Activated CD8-positive, alpha-beta T cell treated with anti-CD3 and anti-CD28 coated beads, Interleukin-2, amount 10 ng/mL, durations not matched to agents 7 days and 5 days (primary cell): ENCODE results near the gene DCAF8L2. TPM values are rescaled to one million over a fixed set of nuclear protein-coding genes. Genes with fewer than 3 reads are reported as not detected.

Source experiments
- ATAC-seq: fragments of 150-1000 bp; cut with Tn5 transposase; one replicate; pipeline ENCODE4 v1.10.0; 2021; ENCODE audit warnings: moderate library complexity
- CTCF ChIA-PET: fragments of 350-600 bp; sonication (Branson Sonifier 250); formaldehyde crosslinking; loops from one replicate; lab custom pipeline; 2021; ENCODE audit warnings: antibody characterized with exemption; lab: Charles Lee
- POLR2A ChIA-PET: fragments of 350-600 bp; sonication (Branson Sonifier 250); formaldehyde crosslinking; loops from one replicate; lab custom pipeline; 2021; ENCODE audit warnings: antibody characterized with exemption; lab: Charles Lee
- DNase-seq: peaks from one replicate; pipeline ENCODE4 v3.0.0-alpha.2; 2020
- H3K27ac Mint-ChIP-seq: one replicate; pipeline ENCODE4 v1.8.0; 2021; ENCODE audit warnings: mild to moderate bottlenecking, mixed read lengths
- H3K27me3 Mint-ChIP-seq: one replicate; pipeline ENCODE4 v1.8.0; 2021; ENCODE audit warnings: low read depth, mixed read lengths
- H3K36me3 Mint-ChIP-seq: one replicate; pipeline ENCODE4 v1.8.0; 2021; ENCODE audit warnings: low read depth, mixed read lengths
- H3K4me1 Mint-ChIP-seq: one replicate; pipeline ENCODE4 v1.8.0; 2021; ENCODE audit warnings: low read depth, mixed read lengths
- H3K4me3 Mint-ChIP-seq: one replicate; pipeline ENCODE4 v1.8.0; 2021; ENCODE audit warnings: mild to moderate bottlenecking, mixed read lengths
- H3K9me3 Mint-ChIP-seq: one replicate; pipeline ENCODE4 v1.8.0; 2022; ENCODE audit warnings: mixed read lengths; ENCODE audit not compliant: insufficient read depth
- total RNA-seq, 2 experiments: library from RNA; stranded (reverse); gene quantifications; one replicate each; pipeline ENCODE4 v1.2.3, GENCODE V29; 2021

The DCAF8L2 gene
- total RNA-seq, 2 experiments from 2014 or later, result not detected

DNA sequence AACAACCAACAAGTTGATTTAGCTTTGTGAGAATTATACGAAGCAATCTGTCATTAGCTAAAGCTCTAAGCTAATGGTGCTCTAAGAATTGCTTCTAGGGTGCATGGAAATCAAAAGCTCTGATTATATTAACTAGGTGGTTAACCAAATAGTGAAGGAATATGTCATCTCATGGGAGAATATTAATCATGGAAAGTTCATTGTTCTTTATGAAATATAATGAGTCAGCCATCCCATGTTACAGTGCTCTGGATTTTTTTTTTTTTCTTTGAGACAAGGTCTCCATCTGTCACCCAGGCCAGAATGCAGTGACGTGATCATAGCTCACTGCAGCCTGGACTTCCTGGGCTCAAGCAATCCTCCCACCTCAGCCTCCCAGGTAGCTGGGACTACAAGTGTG is 10.5 kb downstream of the DCAF8L2 start:
- Mint-ChIP-seq H3K27ac (no peak overlapping the region), H3K4me1 (no peaks in the 10 kb centered on the region), H3K36me3 (no peaks in the 10 kb centered on the region), H3K4me3 (no peak overlapping the region), H3K27me3 (no peaks in the 10 kb centered on the region), H3K9me3 (peaks cover 1% of the 10 kb centered on the region)
- ChIA-PET POLR2A (no interaction called here), CTCF (no interaction called here)
- ATAC-seq, result no peak
- no peak for DNase-seq

DNA sequence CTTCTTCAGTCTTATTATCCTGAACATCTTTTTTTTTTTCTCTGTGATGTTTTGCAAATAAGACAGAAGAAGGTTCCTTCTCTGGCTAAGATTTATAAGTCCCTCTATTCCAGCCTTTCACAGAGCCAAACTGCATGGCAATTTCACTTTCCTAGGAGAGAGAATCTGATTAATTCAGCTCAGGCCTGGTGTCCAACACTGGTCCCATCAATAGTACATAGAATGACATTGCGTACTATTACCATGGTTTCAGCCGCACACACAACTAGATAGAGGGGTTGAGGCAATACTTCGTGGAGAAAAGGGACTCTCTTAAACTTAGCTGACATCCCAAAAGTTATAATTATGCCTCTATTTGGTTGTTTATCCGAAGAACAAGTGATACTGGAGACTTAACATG is 18.5 kb downstream of the DCAF8L2 start:
- Mint-ChIP-seq H3K27me3 (no peaks in the 10 kb centered on the region), H3K36me3 (no peaks in the 10 kb centered on the region), H3K4me3 (no peak overlapping the region), H3K9me3 (peaks cover 4% of the 10 kb centered on the region), H3K4me1 (no peaks in the 10 kb centered on the region), H3K27ac (no peak overlapping the region)
- ChIA-PET CTCF (no interaction called here), POLR2A (no interaction called here)
- DNase-seq (no peak), ATAC-seq (no peak)

DNA sequence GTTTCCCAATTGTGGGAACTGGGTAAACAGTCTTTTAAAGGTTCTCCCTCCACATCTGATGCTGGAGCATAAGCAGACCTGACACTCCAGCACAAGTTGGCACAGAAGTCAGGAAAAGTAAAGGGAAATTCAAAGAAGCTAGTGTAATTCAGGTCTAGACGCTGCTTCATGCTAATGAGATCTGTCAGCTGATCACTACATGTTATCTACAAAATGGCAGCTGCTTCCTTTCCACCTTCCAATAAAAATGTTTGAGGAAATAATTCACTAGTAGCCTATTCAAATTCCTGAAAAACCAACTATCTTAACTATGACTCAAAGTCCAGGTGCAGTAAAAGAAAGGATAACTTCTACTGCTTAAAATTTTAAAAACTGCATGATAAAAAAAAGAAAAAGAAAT is 29.3 kb downstream of the DCAF8L2 start:
- ATAC-seq, result no peak
- H3K4me3 Mint-ChIP-seq, result no peak overlapping the region

DNA sequence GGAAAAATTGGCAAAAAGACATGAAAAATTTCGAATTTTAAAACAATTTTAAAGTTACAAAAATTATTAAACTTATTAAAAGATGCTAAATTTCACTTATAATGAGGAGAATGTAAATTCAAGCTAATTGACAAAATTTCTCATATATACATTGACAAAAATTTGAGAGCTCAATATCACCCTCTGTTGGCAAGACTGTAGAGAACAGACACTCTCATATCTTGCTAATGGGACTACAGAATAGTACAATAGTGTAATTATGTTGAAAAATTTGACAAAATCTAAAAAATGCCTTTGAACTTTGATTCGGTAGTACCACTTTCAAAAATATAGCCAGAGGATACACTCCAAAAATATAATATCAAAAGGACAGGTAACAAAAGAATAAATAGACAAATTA is 29.8 kb downstream of the DCAF8L2 start:
- H3K4me3 Mint-ChIP-seq, result no peak overlapping the region
- no peaks in the 10 kb centered on the region for H3K4me1 Mint-ChIP-seq
- CTCF ChIA-PET, result no interaction called here
- DNase-seq (no peak), ATAC-seq (no peak)
- H3K27ac Mint-ChIP-seq, result no peak overlapping the region
- H3K27me3 Mint-ChIP-seq, result no peaks in the 10 kb centered on the region
- POLR2A ChIA-PET, result no interaction called here
- H3K36me3 Mint-ChIP-seq, result no peaks in the 10 kb centered on the region
- H3K9me3 Mint-ChIP-seq, result no peaks in the 10 kb centered on the region

More for the DNA sequence above, 29.3 kb downstream of the DCAF8L2 start:
- no peak for DNase-seq
- Mint-ChIP-seq H3K9me3 (no peaks in the 10 kb centered on the region), H3K27me3 (no peaks in the 10 kb centered on the region), H3K27ac (no peak overlapping the region), H3K36me3 (no peaks in the 10 kb centered on the region), H3K4me1 (no peaks in the 10 kb centered on the region)
- ChIA-PET POLR2A (no interaction called here), CTCF (no interaction called here)

DNA sequence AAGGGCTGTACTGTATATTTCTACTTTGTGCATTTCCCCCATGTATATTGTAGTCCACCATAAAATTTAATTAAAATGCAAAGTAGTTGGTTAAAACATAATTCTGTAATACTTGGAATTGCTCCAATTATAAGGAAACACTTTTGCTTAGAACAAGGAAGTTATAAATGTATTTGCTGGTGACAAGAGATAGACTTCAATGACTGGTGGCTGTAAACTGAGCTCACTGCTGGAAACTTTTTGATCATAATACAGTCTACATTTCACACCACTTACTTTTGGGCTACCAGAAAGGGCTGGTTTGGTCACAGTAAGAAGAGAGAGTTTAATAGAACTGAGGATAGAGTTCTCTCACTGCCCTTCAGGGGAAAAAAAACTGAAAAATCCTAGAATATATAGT is 32.7 kb downstream of the DCAF8L2 start:
- H3K27me3 Mint-ChIP-seq, result no peaks in the 10 kb centered on the region
- no peak overlapping the region for H3K27ac Mint-ChIP-seq
- no peaks in the 10 kb centered on the region for H3K9me3 Mint-ChIP-seq
- no peak overlapping the region for H3K4me3 Mint-ChIP-seq
- ATAC-seq (no peak), DNase-seq (no peak)
- ChIA-PET POLR2A (no interaction called here), CTCF (no interaction called here)
- H3K4me1 Mint-ChIP-seq, result no peaks in the 10 kb centered on the region
- H3K36me3 Mint-ChIP-seq, result no peaks in the 10 kb centered on the region

DNA sequence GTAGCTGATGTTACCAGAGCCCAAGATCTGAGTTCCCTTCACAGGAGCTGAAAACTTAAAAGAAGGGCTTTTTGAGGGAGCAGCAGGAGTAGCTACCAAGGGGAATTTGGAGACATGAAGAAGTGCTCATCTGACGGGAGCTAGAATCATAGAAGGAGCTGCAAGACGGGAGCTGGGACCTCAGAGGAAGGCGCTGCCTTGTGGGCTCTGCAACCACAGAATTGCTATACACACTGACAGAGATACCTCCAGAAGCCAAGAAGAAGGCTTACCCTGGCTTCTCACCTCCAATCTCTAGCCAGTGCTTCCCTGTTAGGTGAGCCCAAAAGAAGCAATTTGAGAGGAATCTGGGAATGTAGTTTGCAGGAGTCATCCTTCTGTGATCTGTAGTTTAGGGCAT is 35.9 kb downstream of the DCAF8L2 start:
- no peaks in the 10 kb centered on the region for H3K27me3 Mint-ChIP-seq
- CTCF ChIA-PET, result no interaction called here
- no peak for ATAC-seq
- DNase-seq, result no peak
- no peak overlapping the region for H3K27ac Mint-ChIP-seq
- H3K4me3 Mint-ChIP-seq, result no peak overlapping the region
- POLR2A ChIA-PET, result no interaction called here
- no peaks in the 10 kb centered on the region for H3K36me3 Mint-ChIP-seq
- no peaks in the 10 kb centered on the region for H3K4me1 Mint-ChIP-seq
- no peaks in the 10 kb centered on the region for H3K9me3 Mint-ChIP-seq

GRCh38 chrX:27633328-27633727 is 43.2 kb downstream of the DCAF8L2 start:
- H3K27ac Mint-ChIP-seq, result no peak overlapping the region
- no peaks in the 10 kb centered on the region for H3K4me1 Mint-ChIP-seq
- H3K4me3 Mint-ChIP-seq, result no peak overlapping the region
- no peaks in the 10 kb centered on the region for H3K36me3 Mint-ChIP-seq
- ChIA-PET POLR2A (no interaction called here), CTCF (no interaction called here)
- H3K9me3 Mint-ChIP-seq, result no peaks in the 10 kb centered on the region
- ATAC-seq (no peak), DNase-seq (no peak)
- H3K27me3 Mint-ChIP-seq, result no peaks in the 10 kb centered on the region

DNA sequence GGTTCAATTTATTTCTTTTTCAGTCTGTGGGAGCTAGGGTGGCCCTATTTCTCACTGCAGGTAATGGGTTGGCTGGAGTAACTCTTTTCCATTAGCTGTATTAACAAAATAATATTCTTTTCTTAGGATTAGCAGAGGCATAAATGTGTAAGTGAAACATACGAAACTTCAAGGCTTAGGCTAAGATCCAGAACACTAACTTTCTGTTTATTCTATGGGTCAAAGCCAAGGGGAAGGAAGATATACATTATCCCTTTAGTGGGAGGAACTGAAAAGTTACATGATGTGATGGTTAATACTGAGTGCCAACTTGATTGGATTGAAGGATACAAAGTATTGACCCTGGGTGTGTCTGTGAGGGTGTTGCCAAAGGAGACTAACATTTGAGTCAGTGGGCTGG is 66.4 kb downstream of the DCAF8L2 start:
- no peaks in the 10 kb centered on the region for H3K4me1 Mint-ChIP-seq
- H3K4me3 Mint-ChIP-seq, result no peak overlapping the region
- ChIA-PET CTCF (no interaction called here), POLR2A (no interaction called here)
- DNase-seq (no peak), ATAC-seq (no peak)
- no peaks in the 10 kb centered on the region for H3K9me3 Mint-ChIP-seq
- no peaks in the 10 kb centered on the region for H3K36me3 Mint-ChIP-seq
- H3K27me3 Mint-ChIP-seq, result no peaks in the 10 kb centered on the region
- no peak overlapping the region for H3K27ac Mint-ChIP-seq

DNA sequence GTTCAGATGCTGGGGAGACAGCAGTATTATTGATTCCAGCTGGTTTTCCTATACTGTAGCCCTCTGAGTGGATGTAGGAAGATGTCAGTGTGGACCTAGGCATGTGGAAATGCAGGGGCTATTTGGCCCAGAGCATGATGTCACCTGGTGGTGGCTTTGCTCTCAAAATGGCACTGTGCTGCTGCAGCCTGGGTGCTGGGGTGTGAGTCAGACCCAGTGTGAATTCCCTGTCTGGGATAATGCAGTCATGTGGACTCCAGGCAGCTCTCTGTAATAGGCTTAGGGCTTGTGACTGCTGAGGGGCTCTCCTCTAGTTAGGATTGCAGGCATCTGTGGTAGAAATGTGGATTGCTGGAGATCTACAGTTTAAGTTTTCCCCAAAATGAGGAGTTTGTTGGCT is 70.7 kb downstream of the DCAF8L2 start:
- DNase-seq, result no peak
- Mint-ChIP-seq H3K27me3 (no peaks in the 10 kb centered on the region), H3K27ac (no peak overlapping the region), H3K36me3 (no peaks in the 10 kb centered on the region), H3K9me3 (no peaks in the 10 kb centered on the region), H3K4me3 (no peak overlapping the region), H3K4me1 (no peaks in the 10 kb centered on the region)
- ChIA-PET CTCF (no interaction called here), POLR2A (no interaction called here)
- no peak for ATAC-seq

- H3K27ac Mint-ChIP-seq, result no peak overlapping the region
- H3K27me3 Mint-ChIP-seq, result no peaks in the 10 kb centered on the region
- CTCF ChIA-PET, result no interaction called here
- POLR2A ChIA-PET, result no interaction called here
- no peaks in the 10 kb centered on the region for H3K9me3 Mint-ChIP-seq
- H3K4me3 Mint-ChIP-seq, result no peak overlapping the region
- ATAC-seq (no peak), DNase-seq (no peak)
- no peaks in the 10 kb centered on the region for H3K4me1 Mint-ChIP-seq
- H3K36me3 Mint-ChIP-seq, result no peaks in the 10 kb centered on the region
Measured at GRCh38 chrX:27671234-27671633, 81.1 kb downstream of the DCAF8L2 start.

- H3K4me1 Mint-ChIP-seq, result no peaks in the 10 kb centered on the region
- POLR2A ChIA-PET, result no interaction called here
- DNase-seq (no peak), ATAC-seq (no peak)
- no peak overlapping the region for H3K27ac Mint-ChIP-seq
- H3K9me3 Mint-ChIP-seq, result no peaks in the 10 kb centered on the region
- H3K36me3 Mint-ChIP-seq, result no peaks in the 10 kb centered on the region
- no peaks in the 10 kb centered on the region for H3K27me3 Mint-ChIP-seq
- CTCF ChIA-PET, result no interaction called here
- no peak overlapping the region for H3K4me3 Mint-ChIP-seq
Measured at GRCh38 chrX:27674491-27674890, 84.3 kb downstream of the DCAF8L2 start.

- ATAC-seq, result no peak
- ChIA-PET POLR2A (no interaction called here), CTCF (no interaction called here)
- Mint-ChIP-seq H3K4me3 (no peak overlapping the region), H3K27ac (no peak overlapping the region), H3K27me3 (no peaks in the 10 kb centered on the region), H3K9me3 (no peaks in the 10 kb centered on the region), H3K36me3 (no peaks in the 10 kb centered on the region), H3K4me1 (no peaks in the 10 kb centered on the region)
- DNase-seq, result no peak
Measured at GRCh38 chrX:27675493-27675892, 85.3 kb downstream of the DCAF8L2 start.

GRCh38 chrX:27679281-27679680 is 89.1 kb downstream of the DCAF8L2 start:
- H3K36me3 Mint-ChIP-seq, result no peaks in the 10 kb centered on the region
- POLR2A ChIA-PET, result no interaction called here
- H3K27me3 Mint-ChIP-seq, result no peaks in the 10 kb centered on the region
- no peaks in the 10 kb centered on the region for H3K4me1 Mint-ChIP-seq
- CTCF ChIA-PET, result no interaction called here
- no peak overlapping the region for H3K27ac Mint-ChIP-seq
- ATAC-seq, result no peak
- no peaks in the 10 kb centered on the region for H3K9me3 Mint-ChIP-seq
- DNase-seq, result no peak
- no peak overlapping the region for H3K4me3 Mint-ChIP-seq
